Natural killer cell (primary cell): ENCODE results near the gene CEP170. TPM values are rescaled to one million over a fixed set of nuclear protein-coding genes. Genes with fewer than 3 reads are reported as not detected.

Experiments used
- ATAC-seq, 3 donors: fragments of 150-1000 bp in 2 of 3; fragments of 200-7000 bp in 1 of 3; cut with Tn5 transposase; 1 replicate in 1 of 3; 2 replicates in 2 of 3; pipeline ENCODE4 v1.10.0; 2021; ENCODE audit warnings: mild to moderate bottlenecking in 2 of 3, moderate library complexity in 2 of 3
- DNase-seq, 2 donors: peaks; one replicate each; pipeline versions ENCODE4 v3.0.0 to v3.0.0-alpha.2; 2013 to 2021; ENCODE audit warnings: mixed read lengths in 1 of 2
- H3K27ac ChIP-seq: one replicate; pipeline ENCODE4 v1.5.1; 2013; ENCODE audit warnings: mild to moderate bottlenecking, low read length
- H3K27me3 ChIP-seq: one replicate; pipeline ENCODE4 v1.6.1; 2013; ENCODE audit warnings: low read length; ENCODE audit not compliant: control insufficient read depth, insufficient read depth
- H3K36me3 ChIP-seq: one replicate; pipeline ENCODE4 v1.6.1; 2013; ENCODE audit warnings: low read length; ENCODE audit not compliant: control insufficient read depth, insufficient read depth
- H3K4me1 ChIP-seq: one replicate; pipeline ENCODE4 v1.6.1; 2013; ENCODE audit warnings: low read length; ENCODE audit not compliant: control insufficient read depth, insufficient read depth
- H3K4me3 ChIP-seq: one replicate; pipeline ENCODE4 v1.5.1; 2013; ENCODE audit warnings: low read length
- H3K9me3 ChIP-seq: one replicate; pipeline ENCODE4 v1.6.1; 2013; ENCODE audit warnings: low read length; ENCODE audit not compliant: control insufficient read depth, insufficient read depth
- H3K27ac Mint-ChIP-seq, 2 donors: one replicate each; pipeline ENCODE4 v1.8.0; 2022; ENCODE audit warnings: mild to moderate bottlenecking in 2 of 2, mixed read lengths in 2 of 2, moderate library complexity in 1 of 2
- H3K27me3 Mint-ChIP-seq, 2 donors: one replicate each; pipeline ENCODE4 v1.8.0; 2022; ENCODE audit warnings: low read depth in 2 of 2, mixed read lengths in 2 of 2
- H3K36me3 Mint-ChIP-seq: one replicate; pipeline ENCODE4 v1.8.0; 2022; ENCODE audit warnings: mixed read lengths
- H3K4me1 Mint-ChIP-seq, 2 donors: one replicate each; pipeline ENCODE4 v1.8.0; 2022; ENCODE audit warnings: mixed read lengths in 2 of 2
- H3K4me3 Mint-ChIP-seq: one replicate; pipeline ENCODE4 v1.8.0; 2022; ENCODE audit warnings: mild to moderate bottlenecking, moderate library complexity, mixed read lengths
- H3K9me3 Mint-ChIP-seq, 2 donors: one replicate each; pipeline ENCODE4 v1.8.0; 2022; ENCODE audit warnings: mixed read lengths in 2 of 2
- WGBS: methylation state at CpG from one replicate; pipeline ENCODE4 v1.1.7; 2013; ENCODE audit warnings: missing lambda C conversion rate; ENCODE audit not compliant: insufficient coverage; 5-methylcytosine and 5-hydroxymethylcytosine counted together
- intact Hi-C: fragments of 100-400 bp; cut with micrococcal nuclease; formaldehyde crosslinking; loops from one replicate; pipeline ENCODE4 v1.14.2; 2022
- total RNA-seq, 4 donors: library from RNA; stranded (reverse); fragments of 120-200 nt in 1 of 4; gene quantifications; one replicate each; pipeline versions ENCODE4 v1.2.3 to v1.2.4, GENCODE V29; 2013 to 2022
- TF ChIP-seq, protein P1 (sequence below): fragments of 200-600 bp; IDR thresholded peaks from one replicate; pipeline ENCODE4 v1.8.0; 2022; ENCODE audit warnings: antibody characterized with exemption

The CEP170 gene
- total RNA-seq, 3 donors from 2014 or later (not counting 1 experiment from before 2014, with no cell fraction given), result 13.5 to 22.7 (median 19.1) TPM

GRCh38 chr1:243258731-243259130 lies 3.6 kb upstream of the CEP170 start:
- H3K4me1 Mint-ChIP-seq, result peaks cover 16 to 30% of the 10 kb centered on the region in 2 donors
- intact Hi-C loops, result loop anchor here (5.0 to 10.0 kb wide), 4 partner anchors 156 to 1744 kb away; partner anchors contain the start of genes AKT3, EXO1 and FH
- Histone ChIP-seq H3K27ac (no peak overlapping the region), H3K27me3 (no peaks in the 10 kb centered on the region), H3K9me3 (no peaks in the 10 kb centered on the region), H3K4me1 (peaks cover 18% of the 10 kb centered on the region), H3K4me3 (no peak overlapping the region), H3K36me3 (no peaks in the 10 kb centered on the region)
- no peaks in the 10 kb centered on the region for H3K9me3 Mint-ChIP-seq
- DNase-seq (no peak), ATAC-seq (no peak)
- H3K36me3 Mint-ChIP-seq, result no peaks in the 10 kb centered on the region
- no peak overlapping the region for H3K27ac Mint-ChIP-seq
- H3K27me3 Mint-ChIP-seq, result no peaks in the 10 kb centered on the region
- TF ChIP-seq, protein P1, sequence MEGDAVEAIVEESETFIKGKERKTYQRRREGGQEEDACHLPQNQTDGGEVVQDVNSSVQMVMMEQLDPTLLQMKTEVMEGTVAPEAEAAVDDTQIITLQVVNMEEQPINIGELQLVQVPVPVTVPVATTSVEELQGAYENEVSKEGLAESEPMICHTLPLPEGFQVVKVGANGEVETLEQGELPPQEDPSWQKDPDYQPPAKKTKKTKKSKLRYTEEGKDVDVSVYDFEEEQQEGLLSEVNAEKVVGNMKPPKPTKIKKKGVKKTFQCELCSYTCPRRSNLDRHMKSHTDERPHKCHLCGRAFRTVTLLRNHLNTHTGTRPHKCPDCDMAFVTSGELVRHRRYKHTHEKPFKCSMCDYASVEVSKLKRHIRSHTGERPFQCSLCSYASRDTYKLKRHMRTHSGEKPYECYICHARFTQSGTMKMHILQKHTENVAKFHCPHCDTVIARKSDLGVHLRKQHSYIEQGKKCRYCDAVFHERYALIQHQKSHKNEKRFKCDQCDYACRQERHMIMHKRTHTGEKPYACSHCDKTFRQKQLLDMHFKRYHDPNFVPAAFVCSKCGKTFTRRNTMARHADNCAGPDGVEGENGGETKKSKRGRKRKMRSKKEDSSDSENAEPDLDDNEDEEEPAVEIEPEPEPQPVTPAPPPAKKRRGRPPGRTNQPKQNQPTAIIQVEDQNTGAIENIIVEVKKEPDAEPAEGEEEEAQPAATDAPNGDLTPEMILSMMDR, result no peak
- H3K4me3 Mint-ChIP-seq, result no peak overlapping the region
- WGBS, result 92% methylated on average over 7 of the region's 7 CpGs

DNA sequence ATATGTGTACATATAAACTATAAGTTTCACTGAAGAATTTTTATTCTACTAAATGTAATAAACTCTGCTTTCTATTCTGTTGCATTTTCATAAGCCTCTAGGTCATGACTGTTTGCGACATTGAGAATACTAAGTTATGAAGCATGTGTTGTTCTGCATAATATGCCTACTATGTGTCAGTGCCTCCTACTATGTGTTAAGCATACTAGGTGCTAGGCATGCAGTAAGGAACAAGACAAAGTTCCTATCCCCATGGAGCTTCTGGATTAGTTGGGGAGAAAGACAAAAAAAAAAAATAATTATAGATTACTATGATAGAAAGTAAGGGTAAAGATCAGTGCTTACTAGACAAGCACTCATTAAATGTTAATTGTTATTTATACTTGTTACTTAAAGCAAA lies 2.1 kb upstream of the CEP170 start:
- Mint-ChIP-seq H3K36me3 (no peaks in the 10 kb centered on the region), H3K4me1 (peaks cover 24 to 38% of the 10 kb centered on the region in 2 donors), H3K4me3 (no peak overlapping the region), H3K27me3 (no peaks in the 10 kb centered on the region), H3K27ac (no peak overlapping the region), H3K9me3 (no peaks in the 10 kb centered on the region)
- DNase-seq (no peak), ATAC-seq (no peak)
- H3K4me3 ChIP-seq, result no peak overlapping the region
- H3K27me3 ChIP-seq, result no peaks in the 10 kb centered on the region
- peaks cover 18% of the 10 kb centered on the region for H3K4me1 ChIP-seq
- WGBS, result no CpG with 5 or more reads among the region's 1 CpG
- no peaks in the 10 kb centered on the region for H3K9me3 ChIP-seq
- intact Hi-C loops, result loop anchor here (5.0 to 10.0 kb wide), 4 partner anchors 155 to 1742 kb away; partner anchors contain the start of genes AKT3, EXO1 and FH
- no peak overlapping the region for H3K27ac ChIP-seq
- no peaks in the 10 kb centered on the region for H3K36me3 ChIP-seq
- TF ChIP-seq, protein P1, result no peak

DNA sequence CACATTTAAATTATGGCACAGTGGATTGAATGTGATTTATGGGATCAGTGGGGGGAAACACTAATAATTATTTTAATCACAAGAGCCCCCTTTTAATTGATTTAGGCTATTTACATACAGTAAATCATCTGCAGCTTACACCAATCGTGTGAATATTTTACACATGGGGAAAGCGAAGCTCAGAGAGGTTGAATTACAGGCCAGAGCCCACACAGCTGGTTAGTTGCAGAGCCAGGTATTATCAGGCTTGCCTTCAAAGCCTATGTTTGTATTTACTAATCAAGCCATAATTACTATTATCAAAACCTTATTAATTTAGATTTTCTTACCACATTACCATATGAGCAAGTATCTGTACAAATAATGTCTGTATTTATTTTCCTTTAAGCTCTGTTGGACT lies 1.5 kb upstream of the CEP170 start:
- intact Hi-C loops, result loop anchor here (5.0 to 10.0 kb wide), 4 partner anchors 154 to 1742 kb away; partner anchors contain the start of genes AKT3, EXO1 and FH
- no peak for ATAC-seq
- no peaks in the 10 kb centered on the region for H3K9me3 Mint-ChIP-seq
- Histone ChIP-seq H3K4me3 (peak overlapping the region; percentile 83), H3K9me3 (no peaks in the 10 kb centered on the region), H3K4me1 (peaks cover 18% of the 10 kb centered on the region), H3K36me3 (no peaks in the 10 kb centered on the region), H3K27me3 (no peaks in the 10 kb centered on the region), H3K27ac (peak overlapping the region; percentile 89)
- H3K4me3 Mint-ChIP-seq, result peak overlapping the region; percentile 99
- no peak for DNase-seq
- TF ChIP-seq, protein P1, result no peak
- H3K27me3 Mint-ChIP-seq, result no peaks in the 10 kb centered on the region
- H3K27ac Mint-ChIP-seq, result peak overlapping the region; percentile 97 to 98
- WGBS, result 61% methylated on average over 2 of the region's 2 CpGs
- peaks cover 24 to 38% of the 10 kb centered on the region in 2 donors for H3K4me1 Mint-ChIP-seq
- no peaks in the 10 kb centered on the region for H3K36me3 Mint-ChIP-seq
